B cell (primary cell): ENCODE results near the gene ARL4C. TPM values are rescaled to one million over a fixed set of nuclear protein-coding genes. Genes with fewer than 3 reads are reported as not detected.

Experiments
- ATAC-seq: fragments of 200-7000 bp; cut with Tn5 transposase; one replicate; pipeline ENCODE4 v1.10.0; 2021; ENCODE audit warnings: low read depth, mild to moderate bottlenecking, moderate number of reproducible peaks, moderate library complexity
- CTCF ChIA-PET: fragments of 350-600 bp; sonication (Branson Sonifier 250); formaldehyde crosslinking; loops from one replicate; lab custom pipeline; 2021; ENCODE audit warnings: antibody characterized with exemption, inconsistent platforms; lab: Charles Lee
- POLR2A ChIA-PET: fragments of 350-600 bp; sonication (Branson Sonifier 250); formaldehyde crosslinking; loops from one replicate; lab custom pipeline; 2021; ENCODE audit warnings: antibody characterized with exemption; lab: Charles Lee
- DNase-seq: peaks from one replicate; pipeline ENCODE4 v3.0.0; 2013
- H2AFZ ChIP-seq: 2 replicates; pipeline ENCODE4 v1.6.1; 2012; ENCODE audit warnings: mild to moderate bottlenecking, low read depth, low read length; ENCODE audit not compliant: insufficient read depth, poor library complexity, severe bottlenecking
- H3K27ac ChIP-seq, 2 donors: 1 replicate in 1 of 2; 2 replicates in 1 of 2; pipeline ENCODE4 v1.5.1; 2012 to 2013; ENCODE audit warnings: low read length in 2 of 2, mild to moderate bottlenecking in 2 of 2, moderate library complexity in 1 of 2
- H3K27me3 ChIP-seq, 4 experiments: fragments of 200-600 bp in 1 of 4; sonication (generic) in 1 of 4; replicated peaks in 1 of 4; 1 replicate in 2 of 4; 2 replicates in 2 of 4; pipeline versions ENCODE4 v1.6.1 to v1.7.0; 2013 to 2016; ENCODE audit warnings: low read length in 3 of 4, mild to moderate bottlenecking in 2 of 4, mixed read lengths in 1 of 4, moderate library complexity in 1 of 4; ENCODE audit not compliant: insufficient read depth in 4 of 4, control insufficient read depth in 3 of 4; ENCODE audit errors: control extremely low read depth in 1 of 4
- H3K36me3 ChIP-seq, 2 experiments: replicated peaks in 1 of 2; 1 replicate in 1 of 2; 2 replicates in 1 of 2; pipeline versions ENCODE4 v1.6.1 to v1.7.1; 2013; ENCODE audit warnings: low read length in 1 of 2; ENCODE audit not compliant: insufficient read depth in 2 of 2, control insufficient read depth in 1 of 2; ENCODE audit errors: control extremely low read depth in 1 of 2, extremely low read depth in 1 of 2
- H3K4me1 ChIP-seq, 2 donors: fragments of 200-600 bp in 1 of 2; sonication (generic) in 1 of 2; 1 replicate in 1 of 2; 2 replicates in 1 of 2; pipeline versions ENCODE4 v1.5.1 to v1.6.1; 2013 to 2017; ENCODE audit warnings: low read length in 2 of 2; ENCODE audit not compliant: control insufficient read depth in 2 of 2, insufficient read depth in 2 of 2
- H3K4me2 ChIP-seq: replicated peaks from 2 replicates; pipeline ENCODE3; 2012; ENCODE audit warnings: mild to moderate bottlenecking, low read depth, low read length; ENCODE audit not compliant: poor library complexity, severe bottlenecking
- H3K4me3 ChIP-seq, 5 experiments: fragments of 200-600 bp in 1 of 5; sonication (generic) in 1 of 5; 1 replicate in 3 of 5; 2 replicates in 2 of 5; pipeline versions ENCODE4 v1.5.1 to v1.7.0; 2011 to 2016; ENCODE audit warnings: low read length in 4 of 5, mild to moderate bottlenecking in 4 of 5, low read depth in 2 of 5, control low read depth in 1 of 5, moderate library complexity in 1 of 5; ENCODE audit not compliant: insufficient read depth in 1 of 5; ENCODE audit errors: control extremely low read depth in 1 of 5, extremely low read depth in 1 of 5
- H3K79me2 ChIP-seq: fragments of 200-600 bp; sonication (generic); one replicate; pipeline ENCODE4 v1.6.0; 2016; ENCODE audit warnings: low read length; ENCODE audit not compliant: control insufficient read depth, insufficient read depth
- H3K9ac ChIP-seq: fragments of 200-600 bp; sonication (generic); 2 replicates; pipeline ENCODE4 v1.6.1; 2017; ENCODE audit warnings: mild to moderate bottlenecking, low read length, moderate library complexity
- H3K9me3 ChIP-seq, 3 donors: one replicate each; pipeline versions ENCODE4 v1.6.1 to v1.7.1; 2013; ENCODE audit warnings: low read length in 2 of 3; ENCODE audit not compliant: control insufficient read depth in 2 of 3, insufficient read depth in 1 of 3; ENCODE audit errors: control extremely low read depth in 1 of 3
- H4K20me1 ChIP-seq: 2 replicates; pipeline ENCODE4 v1.6.0; 2012; ENCODE audit warnings: mild to moderate bottlenecking, low read length; ENCODE audit not compliant: insufficient read depth, control insufficient read depth, poor library complexity, severe bottlenecking
- H3K27ac Mint-ChIP-seq: one replicate; pipeline ENCODE4 v1.8.0; 2021; ENCODE audit warnings: mixed read lengths
- H3K27me3 Mint-ChIP-seq: one replicate; pipeline ENCODE4 v1.8.0; 2021; ENCODE audit warnings: mixed read lengths
- H3K4me1 Mint-ChIP-seq: one replicate; pipeline ENCODE4 v1.8.0; 2021; ENCODE audit warnings: mixed read lengths
- H3K4me3 Mint-ChIP-seq: one replicate; pipeline ENCODE4 v1.8.0; 2021; ENCODE audit warnings: mixed read lengths
- H3K9me3 Mint-ChIP-seq: one replicate; pipeline ENCODE4 v1.8.0; 2022; ENCODE audit warnings: mixed read lengths; ENCODE audit not compliant: insufficient read depth
- EZH2 ChIP-seq: IDR thresholded peaks from 2 replicates; pipeline ENCODE4 v1.6.1; 2012; ENCODE audit warnings: borderline replicate concordance, low read depth, mild to moderate bottlenecking, moderate library complexity, low read length; ENCODE audit not compliant: insufficient read depth, poor library complexity, severe bottlenecking
- WGBS: methylation state at CpG from one replicate; pipeline ENCODE4 v1.1.5; 2013; ENCODE audit warnings: missing lambda C conversion rate; ENCODE audit not compliant: insufficient coverage; 5-methylcytosine and 5-hydroxymethylcytosine counted together
- intact Hi-C: fragments of 100-400 bp; cut with micrococcal nuclease; formaldehyde crosslinking; loops from one replicate; pipeline ENCODE4 v1.10.0; 2022
- polyA plus RNA-seq: library from polyadenylated mRNA; depleted of rRNA; stranded (reverse); fragments of >200 nt; gene quantifications from 2 replicates; pipeline ENCODE4 v1.2.3, GENCODE V29; 2012
- total RNA-seq, 2 donors: library from RNA; stranded (reverse); fragments of 120-200 nt in 1 of 2; gene quantifications; 1 replicate in 1 of 2; 2 replicates in 1 of 2; pipeline versions ENCODE4 v1.2.3 to v1.2.4, GENCODE V29; 2013 to 2022
- TF ChIP-seq, protein P1 (sequence below): fragments of 200-600 bp; IDR thresholded peaks from one replicate; pipeline ENCODE4 v1.8.0; 2022; ENCODE audit warnings: antibody characterized with exemption, mild to moderate bottlenecking

Gene ARL4C
- total and polyA plus RNA-seq, 2 donors (not counting 1 experiment from before 2014, with no cell fraction given) = 20.2 to 22.5 TPM

DNA sequence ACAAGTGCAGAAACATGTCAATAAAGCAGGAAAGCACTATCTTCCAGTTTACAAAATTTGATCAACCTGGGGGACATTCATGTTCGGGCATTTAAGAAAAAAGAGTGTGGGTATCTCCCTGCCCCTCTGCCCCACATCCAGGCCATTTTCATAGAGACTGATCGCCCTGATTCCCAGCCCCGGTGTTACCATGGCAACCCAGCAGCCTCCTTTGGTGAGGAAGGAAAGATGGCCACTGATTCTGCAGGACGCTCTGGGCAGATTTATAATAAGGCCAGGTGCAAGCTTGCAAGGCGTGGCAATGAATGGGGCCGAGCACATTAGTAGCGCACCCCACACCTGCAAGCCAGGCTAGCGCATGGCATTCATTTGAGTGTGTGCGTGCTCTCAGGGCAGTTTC, 36.7 kb upstream of the ARL4C start:
- Mint-ChIP-seq H3K4me3 (no peak overlapping the region), H3K27me3 (peaks cover 40% of the 10 kb centered on the region), H3K27ac (no peak overlapping the region), H3K9me3 (no peaks in the 10 kb centered on the region), H3K4me1 (no peaks in the 10 kb centered on the region)
- ChIA-PET CTCF (interaction anchor here (1.0 to 3.6 kb wide), 2 partner anchors 11 to 398 kb away, joined by 4 to 22 read pairs; no protein-coding TSS in a partner anchor), POLR2A (no interaction called here)
- H3K79me2 ChIP-seq = no peaks in the 10 kb centered on the region
- H3K9me3 ChIP-seq = peaks cover 0 to 8% (median 0%) of the 10 kb centered on the region in 3 donors
- H3K4me1 ChIP-seq = no peaks in the 10 kb centered on the region
- no peak overlapping the region for H3K9ac ChIP-seq
- no peaks in the 10 kb centered on the region for H4K20me1 ChIP-seq
- TF ChIP-seq, protein P1, sequence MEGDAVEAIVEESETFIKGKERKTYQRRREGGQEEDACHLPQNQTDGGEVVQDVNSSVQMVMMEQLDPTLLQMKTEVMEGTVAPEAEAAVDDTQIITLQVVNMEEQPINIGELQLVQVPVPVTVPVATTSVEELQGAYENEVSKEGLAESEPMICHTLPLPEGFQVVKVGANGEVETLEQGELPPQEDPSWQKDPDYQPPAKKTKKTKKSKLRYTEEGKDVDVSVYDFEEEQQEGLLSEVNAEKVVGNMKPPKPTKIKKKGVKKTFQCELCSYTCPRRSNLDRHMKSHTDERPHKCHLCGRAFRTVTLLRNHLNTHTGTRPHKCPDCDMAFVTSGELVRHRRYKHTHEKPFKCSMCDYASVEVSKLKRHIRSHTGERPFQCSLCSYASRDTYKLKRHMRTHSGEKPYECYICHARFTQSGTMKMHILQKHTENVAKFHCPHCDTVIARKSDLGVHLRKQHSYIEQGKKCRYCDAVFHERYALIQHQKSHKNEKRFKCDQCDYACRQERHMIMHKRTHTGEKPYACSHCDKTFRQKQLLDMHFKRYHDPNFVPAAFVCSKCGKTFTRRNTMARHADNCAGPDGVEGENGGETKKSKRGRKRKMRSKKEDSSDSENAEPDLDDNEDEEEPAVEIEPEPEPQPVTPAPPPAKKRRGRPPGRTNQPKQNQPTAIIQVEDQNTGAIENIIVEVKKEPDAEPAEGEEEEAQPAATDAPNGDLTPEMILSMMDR = no peak
- TF ChIP-seq EZH2 = no peak
- ATAC-seq (no peak), DNase-seq (no peak)
- H3K36me3 ChIP-seq = no peaks in the 10 kb centered on the region
- peaks cover 0 to 28% (median 6%) of the 10 kb centered on the region in 4 experiments for H3K27me3 ChIP-seq
- H3K4me3 ChIP-seq = no peak overlapping the region
- no peak overlapping the region for H3K4me2 ChIP-seq
- intact Hi-C loops = no loop called here
- 97% methylated on average over 7 of the region's 9 CpGs for WGBS
- no peak overlapping the region for H2AFZ ChIP-seq
- H3K27ac ChIP-seq = no peak overlapping the region

DNA sequence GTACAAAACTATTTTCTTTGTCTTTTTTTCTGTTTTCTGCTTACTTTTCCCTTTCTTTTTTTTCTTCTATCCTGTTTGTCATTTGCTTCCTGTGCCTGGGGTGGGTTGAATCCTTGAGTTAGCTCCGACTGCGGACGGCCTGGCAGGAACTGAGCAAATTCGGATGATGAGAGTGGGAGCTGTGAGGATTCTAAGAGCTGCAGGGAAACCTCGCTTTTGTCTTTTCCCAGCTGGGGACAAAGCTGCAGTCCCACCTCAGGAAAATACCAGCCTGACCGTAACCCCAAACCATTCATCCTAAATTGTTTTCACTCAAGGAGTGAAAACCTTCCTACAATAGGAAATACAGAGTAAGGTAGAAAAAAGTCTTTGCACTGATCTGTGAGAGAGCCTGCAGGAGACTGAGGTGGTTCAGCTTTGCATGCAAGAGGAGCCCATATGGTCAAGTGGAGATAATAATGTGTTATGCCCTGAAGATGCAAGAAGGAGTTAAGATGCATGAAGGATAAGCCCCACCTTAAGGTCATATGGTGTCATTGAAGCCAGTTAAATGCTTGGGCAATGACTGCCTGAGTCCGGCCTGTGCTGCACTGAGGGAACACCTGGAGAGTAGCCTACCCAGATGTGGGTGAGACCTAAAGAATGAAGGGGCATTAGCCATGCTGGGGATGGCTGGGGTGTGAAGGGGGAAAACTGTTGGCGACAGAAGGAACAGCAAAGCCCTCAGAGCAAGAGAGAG, 31.7 kb upstream of the ARL4C start:
- Mint-ChIP-seq H3K27ac (no peak overlapping the region), H3K27me3 (peaks cover 51% of the 10 kb centered on the region), H3K4me3 (no peak overlapping the region), H3K9me3 (peaks cover 7% of the 10 kb centered on the region), H3K4me1 (peaks cover 3% of the 10 kb centered on the region)
- no peak overlapping the region for H3K9ac ChIP-seq
- no peaks in the 10 kb centered on the region for H3K79me2 ChIP-seq
- H3K4me2 ChIP-seq = no peak overlapping the region
- H4K20me1 ChIP-seq = no peaks in the 10 kb centered on the region
- WGBS = 80% methylated on average over 5 of the region's 8 CpGs
- CTCF ChIA-PET = no interaction called here
- ATAC-seq (no peak), DNase-seq (no peak)
- no peak overlapping the region for H3K27ac ChIP-seq
- H3K4me1 ChIP-seq = no peaks in the 10 kb centered on the region
- H3K9me3 ChIP-seq = peaks cover 0 to 14% (median 6%) of the 10 kb centered on the region in 3 donors
- no peak overlapping the region for H3K4me3 ChIP-seq
- no peak for TF ChIP-seq EZH2
- TF ChIP-seq, protein P1 = no peak
- H3K36me3 ChIP-seq = no peaks in the 10 kb centered on the region
- peaks cover 0 to 16% (median 8%) of the 10 kb centered on the region in 4 experiments for H3K27me3 ChIP-seq
- intact Hi-C loops = no loop called here
- H2AFZ ChIP-seq = no peak overlapping the region
- POLR2A ChIA-PET = no interaction called here
